ENCODE measurements around the gene EPHA5.

The EPHA5 gene

DNA sequence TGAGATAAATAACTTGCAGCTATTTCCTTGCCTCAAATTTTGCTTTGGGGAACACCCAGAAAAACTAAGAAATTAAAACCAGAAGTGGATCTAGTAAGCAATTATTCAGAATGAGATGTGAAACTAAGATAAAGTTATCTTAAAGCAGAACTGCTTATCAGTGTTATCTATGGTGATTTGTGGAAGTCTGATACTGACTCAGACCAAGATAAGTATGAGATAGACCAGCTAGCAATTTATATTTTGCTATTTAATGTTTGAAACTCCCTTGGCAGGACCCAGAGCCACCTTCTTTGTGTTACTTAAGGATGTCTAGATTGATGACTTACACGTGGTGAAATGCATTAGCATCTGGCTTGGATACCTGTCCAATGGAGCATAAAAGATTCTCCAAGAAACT lies 368.1 kb downstream of the EPHA5 start:
- Histone ChIP-seq H2AK5ac (ENCODE audit: low read length) (no peak overlapping the region), H2BK5ac (ENCODE audit: low read depth, low read length, poor library complexity) (no peak overlapping the region), H3K79me2 (ENCODE audit: control insufficient read depth, insufficient read depth, low read length, poor library complexity) (no peaks in the 10 kb centered on the region), H3K4me3 (ENCODE audit: low read depth, low read length) (no peak overlapping the region), H2AFZ (ENCODE audit: insufficient read depth, low read length, poor library complexity) (no peak overlapping the region), H3K4ac (ENCODE audit: low read depth, low read length) (no peak overlapping the region), H4K91ac (ENCODE audit: low read depth, low read length) (no peak overlapping the region), H3K4me1 (ENCODE audit: control insufficient read depth in 1 of 2, insufficient read depth in 2 of 2, low read length in 2 of 2) (no peaks in the 10 kb centered on the region), H3K27ac (ENCODE audit: low read depth, low read length) (no peak overlapping the region), H4K12ac (ENCODE audit: low read depth, low read length) (no peak overlapping the region), H3K9ac (ENCODE audit: low read length) (no peak overlapping the region), H3K23ac (ENCODE audit: low read length) (no peak overlapping the region), H3K14ac (ENCODE audit: low read length) (no peak overlapping the region), H3K27me3 (ENCODE audit: insufficient read depth, low read length) (no peaks in the 10 kb centered on the region), H2BK12ac (ENCODE audit: low read length) (no peak overlapping the region), H2BK120ac (ENCODE audit: insufficient read depth, low read length, poor library complexity) (no peak overlapping the region), H3K36me3 (ENCODE audit: control insufficient read depth in 1 of 2, insufficient read depth in 2 of 2, low read length in 2 of 2) (no peaks in the 10 kb centered on the region), H3K79me1 (ENCODE audit: low read length) (no peaks in the 10 kb centered on the region), H3K18ac (ENCODE audit: low read length) (no peak overlapping the region), H3K4me2 (ENCODE audit: low read length) (no peak overlapping the region), H3K9me3 (ENCODE audit: insufficient read depth, low read depth, low read length) (no peaks in the 10 kb centered on the region), H4K8ac (ENCODE audit: low read depth, low read length) (no peak overlapping the region)
- DNase-seq, result no peak
- no CpG with 5 or more reads among the region's 1 CpG for WGBS (ENCODE audit: extremely low coverage, insufficient coverage, insufficient read length)

DNA sequence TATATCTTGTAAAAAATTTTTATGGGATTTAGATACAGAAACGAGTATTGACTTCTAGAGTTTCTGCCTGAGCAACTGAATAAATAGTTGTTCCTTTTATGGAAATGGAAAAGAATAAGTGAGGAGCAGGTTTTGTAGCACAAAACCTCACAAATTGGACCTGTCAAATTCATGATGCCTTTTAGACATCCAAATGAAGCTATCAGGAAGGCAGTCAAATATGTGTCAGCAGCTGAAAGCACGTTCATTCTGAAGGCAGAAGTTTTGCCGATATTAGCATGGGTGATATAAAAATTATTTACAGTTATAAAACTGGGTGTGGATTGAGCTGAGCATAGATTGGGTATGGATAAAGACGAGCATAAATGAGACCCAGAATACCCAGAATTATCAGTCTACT lies 374.0 kb downstream of the EPHA5 start:
- Histone ChIP-seq H3K4me3 (ENCODE audit: low read depth, low read length) (no peak overlapping the region), H2AFZ (ENCODE audit: insufficient read depth, low read length, poor library complexity) (no peak overlapping the region), H4K12ac (ENCODE audit: low read depth, low read length) (no peak overlapping the region), H3K9me3 (ENCODE audit: insufficient read depth, low read depth, low read length) (no peaks in the 10 kb centered on the region), H2BK12ac (ENCODE audit: low read length) (no peak overlapping the region), H2AK5ac (ENCODE audit: low read length) (no peak overlapping the region), H4K91ac (ENCODE audit: low read depth, low read length) (no peak overlapping the region), H3K79me2 (ENCODE audit: control insufficient read depth, insufficient read depth, low read length, poor library complexity) (no peaks in the 10 kb centered on the region), H3K4ac (ENCODE audit: low read depth, low read length) (no peak overlapping the region), H3K27ac (ENCODE audit: low read depth, low read length) (no peak overlapping the region), H4K8ac (ENCODE audit: low read depth, low read length) (no peak overlapping the region), H3K9ac (ENCODE audit: low read length) (no peak overlapping the region), H3K14ac (ENCODE audit: low read length) (no peak overlapping the region), H2BK5ac (ENCODE audit: low read depth, low read length, poor library complexity) (no peak overlapping the region), H3K23ac (ENCODE audit: low read length) (no peak overlapping the region), H3K36me3 (ENCODE audit: control insufficient read depth in 1 of 2, insufficient read depth in 2 of 2, low read length in 2 of 2) (no peaks in the 10 kb centered on the region), H3K4me2 (ENCODE audit: low read length) (no peak overlapping the region), H3K18ac (ENCODE audit: low read length) (no peak overlapping the region), H3K4me1 (ENCODE audit: control insufficient read depth in 1 of 2, insufficient read depth in 2 of 2, low read length in 2 of 2) (no peaks in the 10 kb centered on the region), H3K79me1 (ENCODE audit: low read length) (no peaks in the 10 kb centered on the region), H3K27me3 (ENCODE audit: insufficient read depth, low read length) (no peaks in the 10 kb centered on the region), H2BK120ac (ENCODE audit: insufficient read depth, low read length, poor library complexity) (no peak overlapping the region)
- no peak for DNase-seq
- no CpG with 5 or more reads among the region's 4 CpGs for WGBS (ENCODE audit: extremely low coverage, insufficient coverage, insufficient read length)

DNA sequence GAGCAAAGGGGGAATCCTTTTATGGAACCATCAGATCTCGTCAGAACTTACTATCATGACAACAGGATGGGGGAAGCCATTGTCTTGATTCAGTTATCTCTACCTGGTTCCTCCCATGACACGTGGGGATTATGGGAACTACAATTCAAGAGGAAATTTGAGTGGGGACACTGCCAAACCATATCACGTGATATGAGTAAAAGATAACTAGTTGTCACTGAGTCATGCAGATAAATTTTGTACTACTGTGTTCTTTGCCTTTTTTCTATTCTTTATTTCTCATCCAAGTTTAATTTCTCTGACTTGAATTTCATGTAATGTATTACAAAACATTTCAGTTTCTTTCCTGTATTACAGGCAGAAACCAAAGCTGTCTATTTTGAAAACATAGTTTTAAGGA lies 383.2 kb downstream of the EPHA5 start:
- no peak overlapping the region for H4K91ac ChIP-seq (ENCODE audit: low read depth, low read length)
- no peak overlapping the region for H3K27ac ChIP-seq (ENCODE audit: low read depth, low read length)
- no peak overlapping the region for H3K4me2 ChIP-seq (ENCODE audit: low read length)
- no peak for DNase-seq
- no peaks in the 10 kb centered on the region for H3K4me1 ChIP-seq (ENCODE audit: control insufficient read depth in 1 of 2, insufficient read depth in 2 of 2, low read length in 2 of 2)
- no peaks in the 10 kb centered on the region for H3K79me2 ChIP-seq (ENCODE audit: control insufficient read depth, insufficient read depth, low read length, poor library complexity)
- no peak overlapping the region for H3K4me3 ChIP-seq (ENCODE audit: low read depth, low read length)
- no peak overlapping the region for H2AFZ ChIP-seq (ENCODE audit: insufficient read depth, low read length, poor library complexity)
- H3K27me3 ChIP-seq (ENCODE audit: insufficient read depth, low read length), result no peaks in the 10 kb centered on the region
- no peak overlapping the region for H3K18ac ChIP-seq (ENCODE audit: low read length)
- no peak overlapping the region for H3K4ac ChIP-seq (ENCODE audit: low read depth, low read length)
- H2BK120ac ChIP-seq (ENCODE audit: insufficient read depth, low read length, poor library complexity), result no peak overlapping the region
- no peaks in the 10 kb centered on the region for H3K36me3 ChIP-seq (ENCODE audit: control insufficient read depth in 1 of 2, insufficient read depth in 2 of 2, low read length in 2 of 2)
- H2AK5ac ChIP-seq (ENCODE audit: low read length), result no peak overlapping the region
- no peak overlapping the region for H3K14ac ChIP-seq (ENCODE audit: low read length)
- no peak overlapping the region for H2BK5ac ChIP-seq (ENCODE audit: low read depth, low read length, poor library complexity)
- H4K8ac ChIP-seq (ENCODE audit: low read depth, low read length), result no peak overlapping the region
- no peak overlapping the region for H2BK12ac ChIP-seq (ENCODE audit: low read length)
- H3K79me1 ChIP-seq (ENCODE audit: low read length), result no peaks in the 10 kb centered on the region
- no peaks in the 10 kb centered on the region for H3K9me3 ChIP-seq (ENCODE audit: insufficient read depth, low read depth, low read length)
- no peak overlapping the region for H4K12ac ChIP-seq (ENCODE audit: low read depth, low read length)
- WGBS (ENCODE audit: extremely low coverage, insufficient coverage, insufficient read length), result no CpG with 5 or more reads among the region's 3 CpGs
- no peak overlapping the region for H3K23ac ChIP-seq (ENCODE audit: low read length)
- H3K9ac ChIP-seq (ENCODE audit: low read length), result no peak overlapping the region
